COR-L47 (cell line): Measurements from ENCODE around the gene DAB1.
"Not testable (repeated sequence)": the region's sequence is repeated elsewhere in the genome, so short reads cannot be mapped to it uniquely, and the experiment has no call there.

Experiments
- DNase-seq: peaks from one replicate; lab custom pipeline; 2025; lab: John Stamatoyannopoulos, UW

DAB1 gene

GRCh38 chr1:57270927-57271698 is 152.7 kb downstream of the DAB1 start:
- DNase-seq: no peak

GRCh38 chr1:57269630-57270225 is 154.1 kb downstream of the DAB1 start:
- DNase-seq: no peak

GRCh38 chr1:57265104-57265503 is 158.8 kb downstream of the DAB1 start:
- no peak for DNase-seq

- no peak for DNase-seq
Measured at GRCh38 chr1:57262472-57262871, 161.4 kb downstream of the DAB1 start.

- DNase-seq: no peak
Measured at GRCh38 chr1:57258557-57259325, 165.1 kb downstream of the DAB1 start.

- no peak for DNase-seq
Measured at GRCh38 chr1:57255945-57256344, 167.9 kb downstream of the DAB1 start.

GRCh38 chr1:57254022-57254421 is 169.8 kb downstream of the DAB1 start:
- no peak for DNase-seq

- DNase-seq: no peak
Measured at GRCh38 chr1:57252597-57253294, 171.1 kb downstream of the DAB1 start.

- no peak for DNase-seq
Measured at GRCh38 chr1:57250021-57250420, 173.8 kb downstream of the DAB1 start.

GRCh38 chr1:57249511-57249910 is 174.3 kb downstream of the DAB1 start:
- no peak for DNase-seq

GRCh38 chr1:57248830-57249229 is 175.0 kb downstream of the DAB1 start:
- DNase-seq: no peak

GRCh38 chr1:57238233-57238781 is 185.6 kb downstream of the DAB1 start:
- no peak for DNase-seq

GRCh38 chr1:57235730-57236510 is 187.9 kb downstream of the DAB1 start:
- DNase-seq: no peak

- DNase-seq: no peak
Measured at GRCh38 chr1:57234459-57234858, 189.4 kb downstream of the DAB1 start.

- DNase-seq: no peak
Measured at GRCh38 chr1:57232500-57232899, 191.4 kb downstream of the DAB1 start.

GRCh38 chr1:57229998-57230397 is 193.9 kb downstream of the DAB1 start:
- DNase-seq: no peak

- DNase-seq: no peak
Measured at GRCh38 chr1:57229076-57229475, 194.8 kb downstream of the DAB1 start.

- DNase-seq: no peak
Measured at GRCh38 chr1:57222801-57223200, 201.1 kb downstream of the DAB1 start.

- DNase-seq: no peak
Measured at GRCh38 chr1:57222307-57222706, 201.6 kb downstream of the DAB1 start.

GRCh38 chr1:57220905-57221304 is 203.0 kb downstream of the DAB1 start:
- not testable (repeated sequence) for DNase-seq

GRCh38 chr1:57218487-57219079 is 205.3 kb downstream of the DAB1 start:
- no peak for DNase-seq
